PFSK-1 (cell line): ENCODE measurements around the gene MTA3.

Experiments
- POLR2AphosphoS5 ChIP-seq: IDR thresholded peaks from 2 replicates; pipeline ENCODE4 v1.6.1; 2012; ENCODE audit warnings: low read depth, mild to moderate bottlenecking, control low read depth, low read length, moderate library complexity
- REST ChIP-seq, 2 experiments: IDR thresholded peaks; 2 replicates each; pipeline versions ENCODE4 v1.6.1 to v1.8.0; 2011 to 2012; ENCODE audit warnings: low read depth in 2 of 2, low read length in 2 of 2, control low read depth in 1 of 2, inconsistent platforms in 1 of 2, mild to moderate bottlenecking in 1 of 2, moderate library complexity in 1 of 2; ENCODE audit not compliant: insufficient read depth in 1 of 2
- SIN3A ChIP-seq: IDR thresholded peaks from 2 replicates; pipeline ENCODE4 v1.6.1; 2012; ENCODE audit warnings: mild to moderate bottlenecking, low read length, moderate library complexity, borderline replicate concordance; ENCODE audit not compliant: insufficient read depth
- TAF1 ChIP-seq: IDR thresholded peaks from 2 replicates; pipeline ENCODE4 v1.6.1; 2012; ENCODE audit warnings: low read length, control low read depth, borderline replicate concordance; ENCODE audit not compliant: insufficient read depth

- no peak for TF ChIP-seq TAF1
- TF ChIP-seq POLR2AphosphoS5, result no peak
- TF ChIP-seq SIN3A, result no peak
- TF ChIP-seq REST (IDR thresholded peaks at IDR 0.05; ENCODE audit: insufficient read depth in 1 of 2, low read depth in 2 of 2, low read length in 2 of 2), result no peak
These were observed 188.6 kb downstream of the MTA3 start for GRCh38 chr2:42756966-42757513.
